CD4-positive, alpha-beta memory T cell (primary cell): ENCODE measurements around the gene NKX2-4. TPM values are rescaled to one million over a fixed set of nuclear protein-coding genes. Genes with fewer than 3 reads are reported as not detected.
A peak's percentile ranks its signal among the peaks of the same experiment; 100 is the strongest.

Source experiments
- CTCF ChIA-PET: fragments of 350-600 bp; sonication (Branson Sonifier 250); formaldehyde crosslinking; loops from one replicate; lab custom pipeline; 2021; ENCODE audit warnings: inconsistent platforms; ENCODE audit not compliant: partially characterized antibody; lab: Charles Lee
- POLR2A ChIA-PET: fragments of 350-600 bp; sonication (Branson Sonifier 250); formaldehyde crosslinking; loops from one replicate; lab custom pipeline; 2021; ENCODE audit not compliant: partially characterized antibody; lab: Charles Lee
- DNase-seq, 5 donors: peaks; one replicate each; pipeline versions ENCODE4 v3.0.0 to v3.0.0-alpha.2; 2020 to 2022; ENCODE audit warnings: mixed read lengths in 1 of 5
- H3K27ac ChIP-seq: one replicate; pipeline ENCODE4 v1.7.0; 2013; ENCODE audit warnings: low read depth, low read length
- H3K27me3 ChIP-seq: 2 replicates; pipeline ENCODE4 v1.7.0; 2013; ENCODE audit warnings: mild to moderate bottlenecking, low read length, moderate library complexity; ENCODE audit not compliant: insufficient read depth
- H3K36me3 ChIP-seq: 2 replicates; pipeline ENCODE4 v1.7.0; 2013; ENCODE audit warnings: mild to moderate bottlenecking, low read length, moderate library complexity; ENCODE audit not compliant: insufficient read depth
- H3K4me1 ChIP-seq: 2 replicates; pipeline ENCODE4 v1.7.0; 2013; ENCODE audit warnings: mild to moderate bottlenecking, low read length, moderate library complexity; ENCODE audit not compliant: insufficient read depth
- H3K4me3 ChIP-seq, 2 donors: one replicate each; pipeline ENCODE4 v1.7.0; 2013; ENCODE audit warnings: low read length in 2 of 2, mild to moderate bottlenecking in 1 of 2
- H3K9me3 ChIP-seq, 2 donors: one replicate each; pipeline ENCODE4 v1.7.0; 2013; ENCODE audit warnings: low read length in 2 of 2, control low read depth in 1 of 2; ENCODE audit not compliant: control insufficient read depth in 1 of 2
- H3K27ac Mint-ChIP-seq, 7 donors: one replicate each; pipeline ENCODE4 v1.8.0; 2020 to 2021; ENCODE audit warnings: mixed read lengths in 7 of 7, mild to moderate bottlenecking in 6 of 7, inconsistent platforms in 3 of 7, moderate library complexity in 3 of 7
- H3K27me3 Mint-ChIP-seq, 2 donors: one replicate each; pipeline ENCODE4 v1.8.0; 2020 to 2021; ENCODE audit warnings: mixed read lengths in 2 of 2
- H3K36me3 Mint-ChIP-seq, 2 donors: one replicate each; pipeline ENCODE4 v1.8.0; 2020 to 2021; ENCODE audit warnings: mixed read lengths in 2 of 2, inconsistent platforms in 1 of 2, mild to moderate bottlenecking in 1 of 2
- H3K4me1 Mint-ChIP-seq, 4 donors: one replicate each; pipeline ENCODE4 v1.8.0; 2020 to 2021; ENCODE audit warnings: mixed read lengths in 4 of 4, mild to moderate bottlenecking in 1 of 4
- H3K4me3 Mint-ChIP-seq, 8 donors: one replicate each; pipeline ENCODE4 v1.8.0; 2020 to 2021; ENCODE audit warnings: mixed read lengths in 8 of 8, mild to moderate bottlenecking in 7 of 8, moderate library complexity in 6 of 8, inconsistent platforms in 3 of 8
- H3K9me3 Mint-ChIP-seq, 8 donors: one replicate each; pipeline ENCODE4 v1.8.0; 2020 to 2021; ENCODE audit warnings: mixed read lengths in 8 of 8, mild to moderate bottlenecking in 5 of 8, inconsistent platforms in 3 of 8, moderate library complexity in 1 of 8
- intact Hi-C: fragments of 100-400 bp; cut with micrococcal nuclease; formaldehyde crosslinking; loops from one replicate; pipeline ENCODE4 v1.15.1; 2023
- polyA plus RNA-seq, 2 donors: library from polyadenylated mRNA; unstranded; fragments of 300-500 nt; fragmentation: Illumina TruSeq; gene quantifications; one replicate each; pipeline ENCODE4 v1.2.3, GENCODE V29; 2021
- total RNA-seq, 2 experiments: library from RNA; stranded (reverse); gene quantifications; one replicate each; pipeline ENCODE4 v1.2.3, GENCODE V29; 2021

The NKX2-4 gene
- total and polyA plus RNA-seq, 4 experiments from 2014 or later = not detected

- no peaks in the 10 kb centered on the region for H3K9me3 ChIP-seq
- H3K4me3 ChIP-seq = no peak overlapping the region
- ChIA-PET POLR2A (interaction anchor here (1.2 kb wide), 1 partner anchor 12 kb away, joined by 3 read pairs; no protein-coding TSS in a partner anchor), CTCF (no interaction called here)
- Mint-ChIP-seq H3K36me3 (peaks cover 39 to 52% of the 10 kb centered on the region in 2 donors), H3K4me3 (no peak overlapping the region), H3K27me3 (no peaks in the 10 kb centered on the region), H3K4me1 (peaks cover 0 to 5% (median 3%) of the 10 kb centered on the region in 4 donors), H3K9me3 (no peaks in the 10 kb centered on the region), H3K27ac (peak overlapping the region in 1 of 7 donors; percentile 31)
- H3K27ac ChIP-seq = no peak overlapping the region
- H3K4me1 ChIP-seq = no peaks in the 10 kb centered on the region
- intact Hi-C loops = no loop called here
- H3K27me3 ChIP-seq = no peaks in the 10 kb centered on the region
- no peak for DNase-seq
- H3K36me3 ChIP-seq = peaks cover 28% of the 10 kb centered on the region
These were observed 40.9 kb downstream of the NKX2-4 start for GRCh38 chr20:21356386-21356785.

DNA sequence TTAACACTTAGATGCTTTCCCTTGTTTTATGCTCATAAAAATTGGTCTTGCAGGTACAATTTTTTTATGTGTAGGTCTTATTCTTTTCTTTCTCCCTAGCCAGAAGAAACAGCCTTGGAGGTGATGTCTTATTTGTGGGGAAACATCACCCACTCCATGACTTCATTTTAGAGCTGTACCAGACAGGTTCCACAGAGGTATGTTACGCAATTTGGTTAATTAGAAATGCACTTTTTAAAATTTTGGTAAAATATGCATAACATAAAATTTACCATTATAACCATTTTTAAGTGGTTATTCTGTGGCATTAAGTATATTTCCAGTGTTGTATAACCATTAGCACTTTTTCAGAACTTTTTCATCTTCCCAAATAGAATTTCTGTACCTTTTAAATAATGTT lies 41.3 kb downstream of the NKX2-4 start:
- H3K36me3 ChIP-seq = peaks cover 28% of the 10 kb centered on the region

GRCh38 chr20:21353236-21353635 lies 44.1 kb downstream of the NKX2-4 start:
- intact Hi-C loops = no loop called here
- no peaks in the 10 kb centered on the region for H3K4me1 ChIP-seq
- H3K36me3 Mint-ChIP-seq = peaks cover 33 to 46% of the 10 kb centered on the region in 2 donors
- peaks cover 24% of the 10 kb centered on the region for H3K36me3 ChIP-seq
- DNase-seq = no peak
- H3K9me3 ChIP-seq = no peaks in the 10 kb centered on the region
- no peak overlapping the region for H3K27ac ChIP-seq
- no peaks in the 10 kb centered on the region for H3K9me3 Mint-ChIP-seq
- no peaks in the 10 kb centered on the region for H3K27me3 Mint-ChIP-seq
- H3K4me3 Mint-ChIP-seq = no peak overlapping the region
- no peaks in the 10 kb centered on the region for H3K27me3 ChIP-seq
- CTCF ChIA-PET = interaction anchor here (0.9 kb wide), 1 partner anchor 494 kb away, joined by 3 read pairs; no protein-coding TSS in a partner anchor
- no peak overlapping the region for H3K4me3 ChIP-seq
- H3K4me1 Mint-ChIP-seq = peaks cover 0 to 1% (median 0%) of the 10 kb centered on the region in 4 donors
- POLR2A ChIA-PET = interaction anchor here (1.1 kb wide), 1 partner anchor 50 kb away, joined by 6 read pairs; the partner anchor contains the start of gene XRN2
- H3K27ac Mint-ChIP-seq = peak overlapping the region in 1 of 7 donors; percentile 13

More for the DNA sequence above, 41.3 kb downstream of the NKX2-4 start:
- ChIA-PET POLR2A (interaction anchor here (1.2 kb wide), 1 partner anchor 11 kb away, joined by 3 read pairs; no protein-coding TSS in a partner anchor), CTCF (no interaction called here)
- no peaks in the 10 kb centered on the region for H3K27me3 Mint-ChIP-seq
- H3K4me1 ChIP-seq = no peaks in the 10 kb centered on the region
- peaks cover 37 to 48% of the 10 kb centered on the region in 2 donors for H3K36me3 Mint-ChIP-seq
- no peaks in the 10 kb centered on the region for H3K27me3 ChIP-seq
- H3K4me3 Mint-ChIP-seq = no peak overlapping the region
- H3K27ac Mint-ChIP-seq = no peak overlapping the region
- intact Hi-C loops = no loop called here
- peaks cover 0 to 5% (median 3%) of the 10 kb centered on the region in 4 donors for H3K4me1 Mint-ChIP-seq
- H3K9me3 Mint-ChIP-seq = no peaks in the 10 kb centered on the region
- H3K9me3 ChIP-seq = no peaks in the 10 kb centered on the region
- no peak for DNase-seq
- H3K4me3 ChIP-seq = no peak overlapping the region
- H3K27ac ChIP-seq = no peak overlapping the region

DNA sequence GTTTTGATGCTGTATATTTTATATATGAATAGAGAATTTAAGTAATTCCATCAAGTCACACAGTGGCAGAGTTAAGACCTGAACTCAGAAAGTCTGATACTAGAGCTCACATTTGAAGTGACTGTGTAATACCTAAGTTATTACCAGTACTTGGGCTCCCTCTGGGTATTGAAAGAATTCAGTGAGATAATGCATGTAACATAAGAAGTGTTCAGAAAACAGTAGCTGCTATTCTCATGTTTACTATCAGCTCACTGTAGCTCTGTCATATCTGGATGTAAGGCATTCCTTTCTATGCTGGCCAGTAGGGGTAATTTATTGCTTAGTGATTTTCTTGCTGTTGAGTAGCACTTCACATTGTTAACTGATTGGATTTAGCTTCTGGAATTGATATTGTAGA lies 44.6 kb downstream of the NKX2-4 start:
- ChIA-PET CTCF (no interaction called here), POLR2A (interaction anchor here (1.1 kb wide), 1 partner anchor 49 kb away, joined by 6 read pairs; the partner anchor contains the start of gene XRN2)
- H3K27me3 ChIP-seq = no peaks in the 10 kb centered on the region
- no peak overlapping the region for H3K27ac ChIP-seq
- H3K4me1 ChIP-seq = no peaks in the 10 kb centered on the region
- H3K36me3 Mint-ChIP-seq = peaks cover 33 to 48% of the 10 kb centered on the region in 2 donors
- no peaks in the 10 kb centered on the region for H3K9me3 Mint-ChIP-seq
- peaks cover 22% of the 10 kb centered on the region for H3K36me3 ChIP-seq
- intact Hi-C loops = no loop called here
- H3K27ac Mint-ChIP-seq = no peak overlapping the region
- no peak overlapping the region for H3K4me3 ChIP-seq
- DNase-seq = no peak
- peaks cover 0 to 1% (median 0%) of the 10 kb centered on the region in 4 donors for H3K4me1 Mint-ChIP-seq
- no peaks in the 10 kb centered on the region for H3K27me3 Mint-ChIP-seq
- H3K9me3 ChIP-seq = no peaks in the 10 kb centered on the region
- H3K4me3 Mint-ChIP-seq = no peak overlapping the region

Other genes starting within 250 kb of the NKX2-4 start
- gene XRN2, start 94.2 kb downstream of the NKX2-4 start, total RNA-seq = 10 to 100 TPM; 52.8 to 56.3 TPM
- 10 to 100 TPM; 72.9 to 80.3 TPM for gene XRN2, start 94.2 kb downstream of the NKX2-4 start, polyA plus RNA-seq
- gene NKX2-2, start 116.5 kb upstream of the NKX2-4 start, total RNA-seq = not detected
- not detected for gene NKX2-2, start 116.5 kb upstream of the NKX2-4 start, polyA plus RNA-seq